Cerebellar nuclear complex (tissue), 1 donor: ENCODE measurements around the gene TRAF2.
"Not testable (repeated sequence)": the region's sequence is repeated elsewhere in the genome, so short reads cannot be mapped to it uniquely, and the experiment has no call there.

ENCODE experiments used
- DNase-seq, 2 experiments: peaks; one replicate each; lab custom pipeline; 2025; lab: John Stamatoyannopoulos, UW

Gene TRAF2

DNA sequence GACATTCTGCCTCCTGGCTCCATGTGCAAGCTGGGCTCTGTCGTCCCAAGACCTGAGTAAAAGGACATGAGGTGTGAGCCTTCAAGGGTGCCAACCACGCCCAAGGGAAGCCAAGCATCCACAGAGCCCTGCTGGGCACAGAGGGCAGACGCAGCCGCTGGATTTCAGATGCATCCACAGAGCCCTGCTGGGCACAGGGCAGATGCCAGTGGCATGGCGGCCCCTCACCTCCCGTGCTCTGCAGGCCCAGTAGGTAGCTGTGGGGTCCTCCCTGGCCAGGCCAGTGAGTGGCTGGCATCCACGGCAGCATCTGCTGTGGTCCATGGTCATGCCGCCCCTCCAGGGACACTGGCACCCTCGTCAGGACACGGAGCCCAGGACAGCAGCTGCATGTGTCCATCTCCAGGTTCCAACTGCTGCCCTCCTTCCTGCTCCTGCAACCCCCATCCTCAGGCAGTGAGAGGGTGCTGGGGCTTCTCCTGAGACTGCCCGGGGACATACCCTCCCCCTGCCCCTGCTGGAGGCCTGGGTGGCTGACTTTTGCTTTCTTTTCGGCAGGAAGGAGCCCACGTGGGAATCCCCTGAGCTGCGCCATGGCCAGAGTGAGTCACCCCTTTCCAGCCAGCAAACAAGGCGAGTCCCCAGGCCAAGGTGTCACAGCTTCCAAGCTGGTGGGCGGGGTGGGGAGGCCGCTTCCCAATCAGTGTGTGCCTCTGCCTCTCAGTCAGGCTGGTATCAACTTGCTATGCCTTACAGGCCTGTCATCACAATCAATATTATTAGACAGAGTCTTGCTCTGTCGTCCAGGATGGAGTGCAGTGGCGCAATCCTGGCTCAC, 4.0 kb upstream of the TRAF2 start:
- no peak for DNase-seq

- DNase-seq, result not testable (repeated sequence)
Observed at GRCh38 chr9:136882947-136883283, 3.4 kb upstream of the TRAF2 start.

GRCh38 chr9:136883670-136884069, 2.6 kb upstream of the TRAF2 start:
- not testable (repeated sequence) for DNase-seq

DNA sequence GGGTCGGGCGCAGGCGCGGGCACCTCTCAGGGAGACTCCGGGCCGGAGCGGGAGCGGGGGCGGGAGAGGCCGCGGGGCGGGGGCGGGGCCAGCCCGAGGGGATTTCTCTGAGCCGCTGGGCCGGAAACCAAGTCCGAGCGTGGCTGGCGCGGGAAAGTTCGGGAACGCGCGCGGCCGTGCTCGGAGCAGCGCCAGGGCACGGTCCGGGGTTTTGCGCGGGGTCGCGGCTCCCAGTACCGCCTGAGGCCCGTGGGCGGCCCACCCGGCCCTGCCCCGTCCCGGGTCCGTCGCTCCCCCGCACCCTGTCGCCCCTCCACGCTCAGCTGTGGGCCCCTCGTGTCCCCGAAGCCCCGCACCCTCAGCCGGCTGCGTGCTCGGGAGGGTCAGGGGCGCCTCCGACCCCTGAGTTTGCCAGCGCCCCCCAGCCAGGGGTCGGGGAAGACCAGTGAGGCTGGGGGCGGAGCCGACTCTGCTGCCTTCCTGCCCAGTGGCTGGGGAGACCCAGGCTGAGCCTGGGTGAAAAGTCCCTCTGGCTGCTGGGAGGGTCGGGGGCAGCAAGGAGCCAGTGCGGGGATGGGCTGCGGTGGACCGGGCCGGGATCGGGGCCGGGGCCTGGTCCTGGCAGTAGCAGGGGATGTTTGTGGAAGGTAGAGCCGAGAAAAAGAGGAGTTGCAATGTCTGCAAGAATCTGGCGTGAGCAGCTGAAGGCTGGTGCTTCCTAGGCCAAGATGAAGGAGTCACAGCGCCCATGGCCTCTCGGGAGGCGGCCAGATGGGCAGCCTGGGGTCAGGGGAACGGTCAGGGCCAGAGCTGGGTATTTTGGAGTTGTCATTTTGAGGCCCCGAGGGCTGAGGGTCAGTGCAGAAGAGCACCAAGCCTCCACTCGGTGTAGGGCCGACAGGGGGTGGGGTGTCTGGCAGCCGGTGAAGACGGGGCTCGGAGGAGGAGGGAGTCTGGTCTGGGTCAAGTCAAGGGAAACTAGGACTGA, 588 bp downstream of the TRAF2 start:
- DNase-seq, result no peak

DNA sequence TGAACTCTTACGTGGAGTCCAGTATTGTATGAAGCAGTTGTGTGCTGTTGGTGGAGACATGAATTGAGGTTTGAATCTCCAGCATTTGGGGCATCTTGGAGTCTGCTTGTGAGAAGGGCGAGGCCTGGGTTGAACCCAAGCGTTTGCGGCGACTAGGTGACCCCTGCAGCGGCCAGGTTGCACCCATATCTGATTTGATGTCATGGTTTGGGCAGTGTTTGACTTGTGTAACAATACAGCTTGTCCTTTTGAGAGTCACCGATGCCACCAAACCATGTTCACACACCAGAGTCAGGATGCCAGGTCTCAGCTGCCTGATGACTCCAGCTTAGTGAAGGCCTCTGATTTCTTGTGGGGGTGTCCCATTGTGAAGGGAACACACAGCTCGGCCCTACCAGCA, 2.1 kb downstream of the TRAF2 start:
- no peak for DNase-seq

DNA sequence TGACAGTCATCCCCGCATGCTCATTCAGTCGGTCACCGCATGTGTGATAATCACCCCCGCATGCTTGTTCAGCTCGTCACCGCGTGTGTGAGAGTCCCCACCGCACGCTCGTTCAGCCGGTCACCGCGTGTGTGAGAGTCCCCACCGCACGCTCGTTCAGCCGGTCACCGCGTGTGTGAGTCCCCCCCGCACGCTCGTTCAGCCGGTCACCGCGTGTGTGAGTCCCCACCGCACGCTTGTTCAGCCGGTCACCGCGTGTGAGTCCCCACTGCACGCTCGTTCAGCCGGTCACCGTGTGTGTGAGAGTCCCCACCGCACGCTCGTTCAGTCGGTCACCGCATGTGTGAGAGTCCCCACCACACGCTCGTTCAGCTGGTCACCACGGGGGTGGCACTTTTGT, 3.5 kb downstream of the TRAF2 start:
- no peak for DNase-seq

DNA sequence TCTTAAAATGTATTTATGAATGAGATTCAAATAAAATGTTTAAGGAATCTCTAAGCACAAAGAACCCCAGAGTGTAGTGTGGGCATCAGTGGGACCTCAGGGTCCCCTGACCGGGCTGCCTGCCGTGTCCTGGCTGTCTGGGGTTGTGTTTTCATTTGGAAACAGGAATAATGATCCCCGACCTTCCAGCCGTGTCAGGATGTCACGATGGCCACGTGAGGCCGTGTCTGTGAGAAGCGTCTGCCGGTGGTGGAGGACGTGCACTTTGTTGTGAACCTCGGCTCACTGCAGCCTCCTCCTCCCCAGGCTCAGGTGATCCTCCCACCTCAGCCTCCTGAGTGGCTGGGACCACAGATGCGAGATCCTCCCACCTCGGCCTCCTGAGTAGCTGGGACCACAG, 4.3 kb downstream of the TRAF2 start:
- DNase-seq, result no peak

- DNase-seq, result no peak
Observed at GRCh38 chr9:136896027-136896426, 9.7 kb downstream of the TRAF2 start.

DNA sequence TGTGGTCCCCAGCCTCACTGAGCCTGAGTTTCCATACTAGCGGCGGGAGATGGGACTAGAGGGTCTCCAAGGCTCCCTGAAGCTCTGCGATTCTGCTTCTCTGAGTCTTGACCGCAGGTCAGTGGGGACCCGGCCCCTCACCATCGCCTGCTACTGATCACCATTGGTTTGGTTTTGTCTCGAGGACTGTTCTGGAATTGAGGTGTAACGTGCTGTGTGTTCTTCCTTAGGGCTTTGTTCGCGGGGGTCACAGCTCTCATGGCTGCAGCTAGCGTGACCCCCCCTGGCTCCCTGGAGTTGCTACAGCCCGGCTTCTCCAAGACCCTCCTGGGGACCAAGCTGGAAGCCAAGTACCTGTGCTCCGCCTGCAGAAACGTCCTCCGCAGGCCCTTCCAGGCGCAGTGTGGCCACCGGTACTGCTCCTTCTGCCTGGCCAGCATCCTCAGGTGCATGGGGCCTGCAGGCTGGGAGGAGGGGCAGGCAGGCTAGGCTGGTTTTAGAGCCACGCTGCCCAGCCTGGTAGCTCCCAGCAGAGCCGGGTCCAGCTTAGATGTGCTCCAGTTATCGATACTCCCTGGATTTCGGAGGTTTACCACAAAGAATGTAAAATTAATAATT, 12.3 kb downstream of the TRAF2 start:
- DNase-seq, result no peak

GRCh38 chr9:136899196-136899595, 12.9 kb downstream of the TRAF2 start:
- DNase-seq, result no peak

- no peak for DNase-seq
Observed at GRCh38 chr9:136900556-136900955, 14.2 kb downstream of the TRAF2 start.

GRCh38 chr9:136900988-136901515, 14.7 kb downstream of the TRAF2 start:
- DNase-seq, result no peak

GRCh38 chr9:136901516-136902258, 15.4 kb downstream of the TRAF2 start:
- no peak for DNase-seq

- DNase-seq, result no peak
Observed at GRCh38 chr9:136902259-136902821, 16.0 kb downstream of the TRAF2 start.

- no peak for DNase-seq
Observed at GRCh38 chr9:136903041-136903554, 16.8 kb downstream of the TRAF2 start.

GRCh38 chr9:136906266-136906665, 19.9 kb downstream of the TRAF2 start:
- DNase-seq, result no peak

DNA sequence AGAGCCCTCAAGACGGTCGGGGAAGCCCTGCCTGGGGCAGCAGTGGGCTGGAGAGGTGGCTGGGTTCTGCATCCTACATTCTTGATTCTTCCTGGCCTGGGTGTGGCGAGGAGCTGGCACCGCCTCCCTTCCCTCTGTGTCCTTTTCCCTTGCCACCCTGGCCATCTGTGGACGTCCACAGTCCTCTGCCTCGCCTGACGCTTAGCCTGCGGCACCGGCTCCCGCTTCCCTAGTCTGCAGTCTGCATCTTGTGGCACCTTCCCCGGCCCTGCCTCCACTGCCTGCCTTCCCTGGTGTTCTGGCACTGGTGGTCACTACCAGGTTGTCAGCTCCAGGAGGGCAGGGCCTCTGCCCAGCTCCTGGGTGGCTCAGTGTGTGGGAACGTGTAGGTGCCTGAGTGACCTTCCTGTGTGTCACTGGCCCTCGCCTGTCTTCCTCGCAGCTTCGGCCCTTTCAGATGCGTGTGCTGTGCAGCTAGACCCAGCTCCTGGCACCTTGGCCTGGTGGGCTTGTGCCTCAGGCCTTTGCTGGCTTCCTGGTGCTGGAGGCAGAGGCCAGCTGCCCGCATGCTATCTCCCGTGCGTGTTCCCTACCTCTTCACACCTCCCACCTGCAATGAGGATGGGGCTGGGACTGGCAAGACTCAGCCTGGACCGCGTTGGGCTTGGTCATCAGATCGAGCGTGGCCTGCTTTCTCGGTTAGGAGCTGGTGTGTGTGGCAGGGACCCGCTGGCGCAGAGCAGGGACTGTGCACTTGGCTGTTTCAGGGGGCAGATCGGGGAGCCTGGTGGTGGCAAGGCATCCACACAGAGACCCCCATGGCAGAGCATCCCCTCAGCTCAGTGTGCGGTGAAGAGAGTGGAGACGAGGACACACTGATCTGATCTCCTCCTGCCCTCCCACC, 20.9 kb downstream of the TRAF2 start:
- no peak for DNase-seq

DNA sequence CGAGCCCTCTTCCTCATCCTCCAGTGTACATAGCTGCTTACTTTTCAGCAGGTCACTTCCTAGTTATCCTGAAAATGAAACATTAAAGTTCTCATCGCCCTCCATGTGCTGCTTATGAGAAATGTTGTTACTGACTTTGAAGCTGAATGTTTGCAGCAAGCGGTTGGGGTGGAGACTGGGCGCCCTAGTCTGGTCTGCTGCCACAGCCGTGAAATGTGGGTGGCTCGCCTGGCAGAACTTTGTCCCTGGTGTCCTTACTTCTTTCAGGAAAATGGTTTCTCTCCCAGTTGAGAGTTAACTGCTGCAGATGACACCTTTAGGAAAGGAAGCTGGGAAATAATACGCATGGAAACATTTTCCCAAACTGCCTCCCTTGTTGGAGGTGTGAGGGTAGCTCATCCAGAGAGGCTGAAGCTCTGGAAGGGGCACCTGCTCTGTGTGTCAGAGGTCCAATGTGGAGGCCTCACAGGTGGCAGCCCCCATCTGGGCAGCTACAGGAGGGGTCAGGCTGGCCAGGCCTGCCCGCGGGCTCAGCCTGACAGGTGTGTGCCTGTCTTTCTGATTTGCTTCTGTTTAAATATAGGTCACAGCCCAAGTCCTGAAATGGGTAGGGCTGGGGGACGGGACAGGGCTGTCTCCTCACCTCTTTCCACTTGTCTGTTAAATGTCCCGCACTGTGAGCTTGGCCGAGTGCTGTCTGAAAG, 24.0 kb downstream of the TRAF2 start:
- DNase-seq, result no peak

GRCh38 chr9:136910901-136911245, 24.6 kb downstream of the TRAF2 start:
- no peak for DNase-seq
